ENCODE data around the gene FXYD5. TPM values are rescaled to one million over a fixed set of nuclear protein-coding genes. Genes with fewer than 3 reads are reported as not detected.

The FXYD5 gene
- total RNA-seq, 3 donors from 2014 or later, result 52.4 to 56.7 (median 56.2) TPM

DNA sequence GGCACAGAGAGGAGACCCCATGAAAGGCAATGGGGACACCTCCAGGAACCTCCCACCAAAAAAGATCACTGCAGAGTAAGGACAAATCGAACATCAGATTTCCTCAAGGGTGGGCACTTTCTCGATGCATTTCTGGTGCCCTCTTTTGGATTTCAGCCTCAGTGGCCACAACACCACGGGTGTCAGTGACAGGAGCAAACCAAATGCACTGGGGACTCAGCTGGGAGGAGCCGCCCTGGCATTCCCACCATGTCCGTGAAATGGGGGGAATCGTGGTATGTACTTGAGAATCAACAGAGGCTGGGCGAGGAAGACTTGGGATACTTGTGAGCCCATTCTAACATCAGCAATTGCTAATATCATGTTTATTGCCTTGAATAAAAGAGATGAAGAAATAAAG is 57.7 kb downstream of the FXYD5 start:
- Histone ChIP-seq H3K36me3 (no peaks in the 10 kb centered on the region), H3K27me3 (no peaks in the 10 kb centered on the region), H3K9me3 (no peaks in the 10 kb centered on the region), H3K27ac (peak overlapping the region; percentile 56 to 78), H3K4me1 (peaks cover 0 to 4% of the 10 kb centered on the region in 2 donors), H3K4me3 (no peak overlapping the region)
- DNase-seq (ENCODE audit: low spot score in 2 of 2), result no peak
- TF ChIP-seq POLR2A (IDR thresholded peaks at IDR 0.05), result no peak
- TF ChIP-seq, protein P1, sequence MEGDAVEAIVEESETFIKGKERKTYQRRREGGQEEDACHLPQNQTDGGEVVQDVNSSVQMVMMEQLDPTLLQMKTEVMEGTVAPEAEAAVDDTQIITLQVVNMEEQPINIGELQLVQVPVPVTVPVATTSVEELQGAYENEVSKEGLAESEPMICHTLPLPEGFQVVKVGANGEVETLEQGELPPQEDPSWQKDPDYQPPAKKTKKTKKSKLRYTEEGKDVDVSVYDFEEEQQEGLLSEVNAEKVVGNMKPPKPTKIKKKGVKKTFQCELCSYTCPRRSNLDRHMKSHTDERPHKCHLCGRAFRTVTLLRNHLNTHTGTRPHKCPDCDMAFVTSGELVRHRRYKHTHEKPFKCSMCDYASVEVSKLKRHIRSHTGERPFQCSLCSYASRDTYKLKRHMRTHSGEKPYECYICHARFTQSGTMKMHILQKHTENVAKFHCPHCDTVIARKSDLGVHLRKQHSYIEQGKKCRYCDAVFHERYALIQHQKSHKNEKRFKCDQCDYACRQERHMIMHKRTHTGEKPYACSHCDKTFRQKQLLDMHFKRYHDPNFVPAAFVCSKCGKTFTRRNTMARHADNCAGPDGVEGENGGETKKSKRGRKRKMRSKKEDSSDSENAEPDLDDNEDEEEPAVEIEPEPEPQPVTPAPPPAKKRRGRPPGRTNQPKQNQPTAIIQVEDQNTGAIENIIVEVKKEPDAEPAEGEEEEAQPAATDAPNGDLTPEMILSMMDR (IDR thresholded peaks at IDR 0.05), result no peak
- intact Hi-C loops (cut with DNase I; ENCODE audit: low total_unique reads), result no loop called here

DNA sequence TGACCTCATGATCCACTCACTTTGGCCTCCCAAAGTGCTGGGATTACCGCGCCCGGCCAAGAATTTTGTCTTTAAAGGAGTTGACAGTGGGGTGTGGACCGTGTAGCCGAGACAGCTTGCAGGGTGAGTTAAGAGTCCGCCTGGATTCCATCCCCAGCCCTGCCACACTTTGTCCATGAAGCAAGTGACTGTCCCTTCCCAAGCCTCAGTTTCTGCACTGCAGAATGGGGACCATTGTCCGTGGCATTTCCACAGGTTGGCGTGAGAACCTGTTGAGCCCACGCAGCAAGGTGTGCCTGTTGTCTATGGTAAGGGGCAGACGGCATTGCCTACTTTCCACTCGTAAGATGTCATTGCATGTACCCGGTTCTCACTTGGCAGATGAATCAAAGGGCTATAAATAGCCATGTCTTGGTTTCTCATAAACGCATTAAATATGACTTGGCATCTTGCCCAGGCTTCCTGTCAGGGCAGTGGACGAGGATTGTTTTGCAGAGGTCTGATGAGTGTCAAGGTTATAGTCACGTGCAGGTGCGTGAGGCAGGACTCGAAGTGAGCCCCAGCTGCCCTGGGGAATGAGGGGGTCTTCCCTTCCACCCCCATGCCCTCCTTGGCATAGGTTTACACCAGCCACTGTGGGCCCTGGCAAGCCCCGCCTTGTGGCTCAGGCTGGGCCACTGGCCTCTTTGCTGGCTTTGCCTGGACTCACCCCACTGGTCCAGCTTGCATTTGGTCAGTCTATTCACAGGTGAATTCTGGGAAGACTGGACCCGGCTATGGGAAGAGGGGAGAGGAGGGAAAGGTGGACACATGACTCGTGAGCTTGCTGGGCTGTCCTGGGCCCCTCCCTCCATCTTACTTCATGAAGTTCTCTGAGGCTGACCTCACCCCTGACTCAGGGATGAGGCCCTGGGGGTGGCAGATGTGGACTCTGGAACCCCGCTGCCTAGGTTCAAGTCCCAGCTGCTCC is 59.4 kb downstream of the FXYD5 start:
- Histone ChIP-seq H3K4me1 (peaks cover 0 to 4% of the 10 kb centered on the region in 2 donors), H3K27ac (peak overlapping the region; percentile 78 to 93), H3K27me3 (no peaks in the 10 kb centered on the region), H3K36me3 (no peaks in the 10 kb centered on the region), H3K4me3 (peak overlapping the region in 1 of 3 donors; percentile 37), H3K9me3 (no peaks in the 10 kb centered on the region)
- no peak for TF ChIP-seq POLR2A (IDR thresholded peaks at IDR 0.05)
- TF ChIP-seq, protein P1 (IDR thresholded peaks at IDR 0.05), result no peak
- TF ChIP-seq POLR2AphosphoS5 (IDR thresholded peaks at IDR 0.05), result peak; percentile 65 to 73 (median 71)
- peak; percentile 55 to 74 for DNase-seq (ENCODE audit: low spot score in 2 of 2)
- intact Hi-C loops (cut with DNase I; ENCODE audit: low total_unique reads), result no loop called here

DNA sequence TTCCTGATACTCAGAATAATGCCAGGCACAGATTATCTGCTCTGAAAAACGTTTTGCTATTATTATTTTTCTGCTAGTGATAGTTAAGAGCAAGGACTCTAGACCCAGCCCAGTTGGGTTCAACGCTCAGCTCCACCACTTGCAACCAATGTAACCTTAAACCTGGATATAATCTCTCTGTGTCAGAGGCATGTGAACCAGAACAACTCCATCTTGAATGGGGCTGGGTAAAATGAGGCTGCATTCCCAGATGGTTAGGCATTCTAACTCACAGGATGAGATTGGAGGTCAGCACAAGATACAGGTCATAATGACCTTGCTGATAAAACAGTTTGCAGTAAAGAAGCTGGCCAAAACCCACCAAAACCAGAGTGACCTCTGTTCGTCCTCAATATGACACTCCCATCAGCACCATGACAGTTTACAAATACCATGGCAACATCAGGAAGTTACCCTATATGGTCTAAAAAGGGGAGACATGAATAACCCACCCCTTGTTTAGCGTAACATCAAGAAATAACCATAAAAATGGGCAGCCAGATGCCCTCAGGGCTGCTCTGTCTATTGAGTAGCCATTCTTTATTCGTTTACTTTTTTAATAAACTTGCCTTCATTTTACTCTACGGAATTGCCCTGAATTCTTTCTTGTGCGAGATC is 60.4 kb downstream of the FXYD5 start:
- Histone ChIP-seq H3K27me3 (no peaks in the 10 kb centered on the region), H3K27ac (peak overlapping the region; percentile 78 to 93), H3K36me3 (no peaks in the 10 kb centered on the region), H3K4me1 (peaks cover 0 to 4% of the 10 kb centered on the region in 2 donors), H3K4me3 (no peak overlapping the region), H3K9me3 (no peaks in the 10 kb centered on the region)
- DNase-seq (ENCODE audit: low spot score in 2 of 2), result no peak
- TF ChIP-seq, protein P1 (IDR thresholded peaks at IDR 0.05), result no peak
- TF ChIP-seq POLR2AphosphoS5 (IDR thresholded peaks at IDR 0.05) (no peak), POLR2A (IDR thresholded peaks at IDR 0.05) (no peak)
- intact Hi-C loops (cut with DNase I; ENCODE audit: low total_unique reads), result no loop called here

DNA sequence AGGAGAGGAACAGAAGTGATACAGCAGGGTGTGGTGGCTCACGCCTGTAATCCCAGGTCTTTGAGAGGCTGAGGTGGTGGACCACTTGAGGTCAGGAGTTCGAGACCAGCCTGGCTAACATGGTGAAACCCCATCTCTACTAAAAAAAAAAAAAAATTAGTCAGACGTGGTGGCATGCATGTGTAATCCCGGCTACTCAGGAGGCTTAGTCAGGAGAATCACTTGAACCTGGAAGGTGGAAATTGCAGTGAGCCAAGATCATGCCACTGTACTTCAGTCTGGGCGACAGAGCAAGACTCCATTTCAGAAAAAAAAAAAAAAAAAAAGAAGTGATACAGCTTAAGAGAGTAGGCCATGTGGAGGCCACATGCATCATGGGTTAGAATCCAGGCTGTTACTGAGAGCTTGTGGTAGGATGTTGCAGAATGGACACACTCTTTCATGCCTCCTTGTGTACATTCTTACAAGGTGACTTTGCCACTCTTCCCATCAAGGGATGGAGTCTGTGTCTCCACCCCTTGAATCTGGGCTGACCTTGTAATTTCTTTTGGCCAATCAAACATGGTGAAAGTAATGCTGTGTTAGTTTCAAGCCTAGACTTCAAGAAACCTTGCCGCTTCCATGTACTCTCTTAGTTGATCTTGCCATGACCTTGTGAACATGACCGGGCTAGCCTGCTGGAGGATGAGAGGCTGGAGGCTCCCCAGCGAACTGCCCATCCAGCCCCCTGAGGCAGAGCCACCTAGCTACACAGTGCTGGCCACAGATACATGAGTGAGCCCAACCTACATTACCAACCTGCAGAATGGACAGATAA is 61.7 kb downstream of the FXYD5 start:
- no peaks in the 10 kb centered on the region for H3K27me3 ChIP-seq
- H3K9me3 ChIP-seq, result no peaks in the 10 kb centered on the region
- TF ChIP-seq, protein P1 (IDR thresholded peaks at IDR 0.05), result no peak
- no peak for TF ChIP-seq POLR2AphosphoS5 (IDR thresholded peaks at IDR 0.05)
- TF ChIP-seq POLR2A (IDR thresholded peaks at IDR 0.05), result no peak
- H3K4me3 ChIP-seq, result no peak overlapping the region
- H3K36me3 ChIP-seq, result no peaks in the 10 kb centered on the region
- peak overlapping the region in 1 of 2 donors; percentile 11 for H3K27ac ChIP-seq
- H3K4me1 ChIP-seq, result peaks cover 0 to 4% of the 10 kb centered on the region in 2 donors
- intact Hi-C loops (cut with DNase I; ENCODE audit: low total_unique reads), result no loop called here
- DNase-seq (ENCODE audit: low spot score in 2 of 2), result no peak
